Thyroid gland (tissue), 4 donors: ENCODE results near the gene XRRA1. TPM values are rescaled to one million over a fixed set of nuclear protein-coding genes. Genes with fewer than 3 reads are reported as not detected.

Experiments
- DNase-seq, 2 donors: peaks; one replicate each; pipeline ENCODE4 v3.0.0-alpha.2; 2019
- H3K27ac ChIP-seq, 3 donors: fragments of 200-600 bp; sonication (generic); 1 replicate in 2 of 3; 2 replicates in 1 of 3; pipeline ENCODE4 v1.5.1; 2016 to 2019; ENCODE audit warnings: mild to moderate bottlenecking in 1 of 3, moderate library complexity in 1 of 3
- H3K27me3 ChIP-seq: fragments of 200-600 bp; sonication (generic); one replicate; pipeline ENCODE4 v1.5.1; 2019
- H3K36me3 ChIP-seq, 2 donors: fragments of 200-600 bp; sonication (generic); one replicate each; pipeline ENCODE4 v1.5.1; 2016 to 2019
- H3K4me1 ChIP-seq, 2 donors: fragments of 200-600 bp; sonication (generic); one replicate each; pipeline ENCODE4 v1.5.1; 2017 to 2019
- H3K4me3 ChIP-seq, 3 donors: fragments of 200-600 bp; sonication (generic); replicated peaks in 1 of 3; 1 replicate in 2 of 3; 2 replicates in 1 of 3; pipeline ENCODE4 v1.5.1; 2016; ENCODE audit warnings: mild to moderate bottlenecking in 1 of 3
- H3K9me3 ChIP-seq: fragments of 200-600 bp; sonication (generic); one replicate; pipeline ENCODE4 v1.5.1; 2017
- CTCF ChIP-seq, 6 experiments: fragments of 200-600 bp in 3 of 6; fragments of 450-650 bp in 3 of 6; sonication (generic) in 3 of 6; IDR thresholded peaks; one replicate each; pipeline ENCODE4 v1.5.1; 2016 to 2019; ENCODE audit warnings: antibody characterized with exemption in 6 of 6, mild to moderate bottlenecking in 2 of 6, inconsistent platforms in 1 of 6, moderate library complexity in 1 of 6
- POLR2A ChIP-seq, 2 donors: fragments of 450-650 bp; IDR thresholded peaks; one replicate each; pipeline ENCODE4 v1.6.1; 2017; ENCODE audit warnings: antibody characterized with exemption in 2 of 2, mild to moderate bottlenecking in 2 of 2, moderate library complexity in 1 of 2
- WGBS, 2 donors: methylation state at CpG; one replicate each; pipeline ENCODE4 v1.1.5; 2017; 5-methylcytosine and 5-hydroxymethylcytosine counted together
- intact Hi-C: fragments of 100-400 bp; cut with DNase I; formaldehyde crosslinking; loops from one replicate; pipeline ENCODE4 v1.15.1; 2023
- total RNA-seq, 4 donors: library from RNA; depleted of rRNA; stranded (reverse); fragments of >200 nt; gene quantifications; one replicate each; pipeline ENCODE4 v1.2.3, GENCODE V29; 2016

The XRRA1 gene
- total RNA-seq, 4 donors from 2014 or later: 26.8 to 80.6 (median 39.1) TPM

GRCh38 chr11:74842967-74843366 is 105.9 kb downstream of the XRRA1 start:
- no peak for TF ChIP-seq CTCF (IDR thresholded peaks at IDR 0.05)
- no peak for TF ChIP-seq POLR2A (IDR thresholded peaks at IDR 0.05)
- Histone ChIP-seq H3K27me3 (no peaks in the 10 kb centered on the region), H3K4me3 (no peak overlapping the region), H3K36me3 (peaks cover 4 to 9% of the 10 kb centered on the region in 2 donors), H3K27ac (no peak overlapping the region), H3K9me3 (no peaks in the 10 kb centered on the region), H3K4me1 (no peaks in the 10 kb centered on the region)
- no peak for DNase-seq
- 96 to 98% methylated on average over 9 to 13 of the region's 13 CpGs for WGBS, 2 donors
- intact Hi-C loops: no loop called here

- Histone ChIP-seq H3K4me1 (no peaks in the 10 kb centered on the region), H3K27ac (no peak overlapping the region), H3K4me3 (no peak overlapping the region), H3K9me3 (no peaks in the 10 kb centered on the region), H3K27me3 (no peaks in the 10 kb centered on the region), H3K36me3 (peaks cover 18 to 31% of the 10 kb centered on the region in 2 donors)
- WGBS, 2 donors: 74 to 80% methylated on average over 2 of the region's 2 CpGs
- no peak for TF ChIP-seq CTCF (IDR thresholded peaks at IDR 0.05)
- no peak for TF ChIP-seq POLR2A (IDR thresholded peaks at IDR 0.05)
- DNase-seq: no peak
- intact Hi-C loops: no loop called here
Measured at GRCh38 chr11:74840486-74840885, 108.4 kb downstream of the XRRA1 start.

GRCh38 chr11:74839971-74840370 is 108.9 kb downstream of the XRRA1 start:
- intact Hi-C loops: no loop called here
- Histone ChIP-seq H3K27me3 (no peaks in the 10 kb centered on the region), H3K4me3 (no peak overlapping the region), H3K9me3 (no peaks in the 10 kb centered on the region), H3K36me3 (peaks cover 20 to 36% of the 10 kb centered on the region in 2 donors), H3K27ac (no peak overlapping the region), H3K4me1 (no peaks in the 10 kb centered on the region)
- TF ChIP-seq CTCF (IDR thresholded peaks at IDR 0.05) (no peak), POLR2A (IDR thresholded peaks at IDR 0.05) (no peak)
- WGBS, 2 donors: 73 to 88% methylated on average over 2 of the region's 2 CpGs
- DNase-seq: no peak

GRCh38 chr11:74839446-74839845 is 109.4 kb downstream of the XRRA1 start:
- Histone ChIP-seq H3K36me3 (peaks cover 20 to 37% of the 10 kb centered on the region in 2 donors), H3K27ac (no peak overlapping the region), H3K9me3 (no peaks in the 10 kb centered on the region), H3K27me3 (no peaks in the 10 kb centered on the region), H3K4me1 (no peaks in the 10 kb centered on the region), H3K4me3 (no peak overlapping the region)
- WGBS, 2 donors: 88 to 89% methylated on average over 1 of the region's 1 CpG
- TF ChIP-seq CTCF (IDR thresholded peaks at IDR 0.05) (no peak), POLR2A (IDR thresholded peaks at IDR 0.05) (no peak)
- DNase-seq: no peak
- intact Hi-C loops: no loop called here

- H3K27me3 ChIP-seq: no peaks in the 10 kb centered on the region
- WGBS, 2 donors: 93 to 100% methylated on average over 1 of the region's 1 CpG
- no peak for DNase-seq
- TF ChIP-seq POLR2A (IDR thresholded peaks at IDR 0.05) (no peak), CTCF (IDR thresholded peaks at IDR 0.05) (no peak)
- peaks cover 16 to 33% of the 10 kb centered on the region in 2 donors for H3K36me3 ChIP-seq
- no peak overlapping the region for H3K4me3 ChIP-seq
- H3K27ac ChIP-seq: no peak overlapping the region
- H3K4me1 ChIP-seq: no peaks in the 10 kb centered on the region
- intact Hi-C loops: no loop called here
- no peaks in the 10 kb centered on the region for H3K9me3 ChIP-seq
Measured at GRCh38 chr11:74838188-74838587, 110.7 kb downstream of the XRRA1 start.
